HG03135 (cell line): ENCODE results near the gene TXNDC17.
"Not testable (repeated sequence)": the region's sequence is repeated elsewhere in the genome, so short reads cannot be mapped to it uniquely, and the experiment has no call there.

Experiments
- ATAC-seq: cut with Tn5 transposase; IDR thresholded peaks from one replicate; pipeline ENCODE4 v1.9.1; 2021; ENCODE audit warnings: mild to moderate bottlenecking, moderate library complexity; ENCODE audit not compliant: unreplicated experiment

The TXNDC17 gene

DNA sequence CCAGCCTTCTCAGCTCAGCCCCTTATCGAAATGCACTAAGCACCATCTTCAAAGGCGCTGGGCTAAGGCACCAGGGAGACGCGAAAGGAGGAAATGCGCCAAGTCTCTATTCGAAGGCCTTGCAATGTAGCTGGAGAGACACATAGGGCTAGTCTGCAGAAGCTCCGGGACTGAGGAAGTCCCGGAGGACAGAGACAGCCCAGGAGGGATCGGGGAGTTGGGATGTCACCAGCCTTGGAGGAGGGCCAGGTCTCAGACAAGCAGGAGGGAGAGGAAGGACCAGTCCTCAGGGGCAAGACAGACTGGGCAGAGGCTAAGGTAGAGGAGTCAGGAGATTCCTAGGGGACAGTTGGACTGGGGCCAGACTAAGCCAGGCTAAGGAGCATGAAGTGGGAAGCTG, 19.2 kb downstream of the TXNDC17 start:
- ATAC-seq, result no peak

DNA sequence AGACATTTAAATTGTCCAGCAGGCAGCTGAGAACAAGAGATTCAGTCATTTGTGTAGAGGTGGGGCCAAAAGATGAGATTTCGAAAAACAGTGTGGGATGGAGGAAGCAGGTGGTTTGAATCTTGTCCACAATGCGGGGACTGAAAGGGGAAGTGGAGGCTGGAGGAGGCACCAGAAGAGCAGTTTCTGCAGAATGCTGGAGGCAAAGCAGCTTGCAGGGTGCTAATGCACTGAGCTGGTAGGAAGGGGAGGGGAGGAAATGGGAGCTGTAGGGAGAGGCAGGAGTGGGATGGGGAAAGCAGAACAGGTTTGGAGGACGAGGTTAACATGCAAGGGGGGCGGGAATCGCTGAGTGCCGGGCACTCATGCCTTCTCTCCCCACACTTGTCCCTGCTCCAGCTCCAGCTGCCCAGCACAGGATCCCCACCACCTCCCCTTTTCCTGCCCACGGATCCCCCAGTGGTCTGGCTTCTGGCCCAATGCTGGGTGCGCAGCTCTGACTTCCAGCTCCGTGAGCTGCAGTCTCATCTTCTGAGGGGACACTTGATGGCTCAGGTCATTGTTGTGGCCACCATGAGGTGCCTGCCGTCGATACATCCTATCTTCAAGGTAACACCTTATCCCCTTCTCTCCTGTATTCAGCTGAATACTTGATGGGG, 20.1 kb downstream of the TXNDC17 start:
- ATAC-seq, result no peak

- no peak for ATAC-seq
Observed at GRCh38 chr17:6661464-6661848, 20.6 kb downstream of the TXNDC17 start.

- not testable (repeated sequence) for ATAC-seq
Observed at GRCh38 chr17:6663200-6663599, 22.3 kb downstream of the TXNDC17 start.

DNA sequence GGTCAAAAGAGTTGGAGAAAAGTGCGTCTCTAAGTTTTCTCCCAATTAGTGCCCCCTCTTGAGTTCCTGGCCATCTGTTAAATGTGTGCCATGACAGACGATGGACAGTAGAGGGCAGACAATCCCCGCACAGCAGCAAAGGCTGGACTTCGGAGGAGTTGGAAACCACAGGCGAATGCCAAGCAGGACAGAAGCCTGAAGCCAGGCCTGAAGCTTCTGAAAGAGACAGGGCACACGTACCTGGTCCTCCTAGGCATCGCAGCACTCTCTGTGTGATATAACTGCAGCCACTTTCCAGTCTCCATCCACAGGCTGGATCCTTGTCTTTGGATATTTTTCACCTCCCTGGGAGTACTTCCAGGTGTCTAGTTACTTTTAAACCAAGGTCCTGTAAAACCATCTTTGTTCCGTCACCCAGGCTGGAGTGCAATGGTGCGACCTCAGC, 25.2 kb downstream of the TXNDC17 start:
- ATAC-seq, result no peak

GRCh38 chr17:6666557-6666956, 25.7 kb downstream of the TXNDC17 start:
- no peak for ATAC-seq

- no peak for ATAC-seq
Observed at GRCh38 chr17:6667516-6667915, 26.7 kb downstream of the TXNDC17 start.

DNA sequence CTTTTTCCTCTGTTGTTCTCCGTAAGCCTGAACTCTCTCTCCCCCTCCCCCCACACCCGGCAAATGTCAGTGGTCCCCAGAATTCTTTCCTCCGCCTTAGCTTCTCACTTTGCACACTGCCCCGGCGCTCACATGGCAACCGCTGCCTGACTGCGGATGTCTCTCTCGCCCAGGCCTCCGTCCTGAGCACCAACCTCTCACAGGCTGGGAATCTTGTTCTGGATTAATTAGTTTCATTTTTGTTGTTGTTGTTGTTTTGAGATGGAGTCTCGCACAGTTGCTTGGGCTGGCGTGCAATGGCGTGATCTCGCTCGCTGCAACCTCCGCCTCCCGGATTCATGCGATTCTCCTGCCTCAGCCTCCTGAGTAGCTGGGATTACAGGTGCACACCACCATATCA, 27.4 kb downstream of the TXNDC17 start:
- ATAC-seq, result no peak

- ATAC-seq, result no peak
Observed at GRCh38 chr17:6668727-6669425, 28.0 kb downstream of the TXNDC17 start.

- no peak for ATAC-seq
Observed at GRCh38 chr17:6669479-6670212, 28.8 kb downstream of the TXNDC17 start.

DNA sequence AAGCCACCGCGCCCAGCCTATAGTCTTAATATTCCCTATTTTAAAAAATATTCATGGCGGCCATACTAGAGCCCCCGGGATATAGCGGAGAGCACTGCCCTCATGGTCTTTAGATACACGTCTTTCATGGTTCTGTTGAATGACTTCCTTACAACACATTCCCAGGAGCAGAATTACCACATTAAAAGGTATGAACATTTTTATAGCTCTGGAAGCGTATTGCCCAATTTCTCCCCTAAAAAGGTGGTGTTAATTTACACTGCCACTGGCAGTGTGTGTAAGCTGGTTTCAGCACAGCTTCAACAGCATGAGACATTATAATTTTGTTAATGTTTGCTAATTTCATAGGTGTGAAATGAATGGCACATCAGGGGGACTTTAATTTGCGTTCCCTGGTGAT, 29.7 kb downstream of the TXNDC17 start:
- no peak for ATAC-seq

GRCh38 chr17:6670999-6671398, 30.1 kb downstream of the TXNDC17 start:
- no peak for ATAC-seq

- no peak for ATAC-seq
Observed at GRCh38 chr17:6671431-6671830, 30.6 kb downstream of the TXNDC17 start.

DNA sequence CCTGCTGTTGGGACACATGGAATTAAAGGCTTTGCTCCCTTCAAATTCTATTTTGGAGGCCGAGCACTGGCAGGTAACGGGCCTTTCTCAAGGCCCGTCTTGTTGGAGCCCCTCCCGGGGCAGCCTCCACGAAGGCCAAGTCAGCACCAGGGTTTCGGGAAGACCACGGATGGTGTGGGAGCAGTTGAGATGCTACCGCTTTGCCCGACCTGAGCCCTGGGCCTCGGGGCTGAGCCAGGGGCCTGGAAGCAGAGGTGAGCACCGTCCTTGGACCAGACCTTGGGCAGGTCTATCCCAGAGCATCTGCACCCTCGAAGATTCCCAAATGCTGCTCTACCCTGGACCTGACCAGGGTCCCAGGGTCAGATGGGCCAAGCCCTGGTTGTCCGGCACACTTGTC, 33.7 kb downstream of the TXNDC17 start:
- no peak for ATAC-seq

DNA sequence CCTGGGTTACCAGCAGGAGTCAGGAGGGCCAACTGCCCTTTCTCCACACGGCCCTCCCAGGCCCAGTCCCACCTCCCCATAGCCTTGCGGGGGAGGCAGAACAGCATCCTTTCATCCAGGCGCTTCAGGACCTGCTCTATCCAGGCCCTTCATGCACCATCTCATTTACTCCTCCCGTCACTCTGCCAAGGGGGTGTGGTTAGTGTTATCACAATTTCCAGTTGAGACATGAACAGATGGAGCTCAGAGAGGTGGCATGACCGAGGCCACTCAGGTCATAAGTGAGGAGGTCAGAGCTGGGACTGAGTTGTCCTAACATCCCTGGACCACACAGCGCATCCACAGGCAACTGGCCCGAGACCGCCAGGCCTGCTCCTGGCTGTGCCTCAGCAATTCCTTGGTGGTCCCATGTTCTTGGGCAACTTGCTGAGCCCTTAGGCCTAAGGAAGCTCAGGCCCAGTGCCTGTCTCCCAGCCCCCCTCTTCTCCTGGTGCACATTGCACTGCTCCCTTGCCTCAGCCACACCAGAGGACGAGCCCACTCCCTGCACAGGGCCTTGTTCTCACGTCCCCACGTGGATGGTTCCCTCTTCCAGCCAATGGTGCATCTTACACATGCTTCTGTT, 34.5 kb downstream of the TXNDC17 start:
- no peak for ATAC-seq

DNA sequence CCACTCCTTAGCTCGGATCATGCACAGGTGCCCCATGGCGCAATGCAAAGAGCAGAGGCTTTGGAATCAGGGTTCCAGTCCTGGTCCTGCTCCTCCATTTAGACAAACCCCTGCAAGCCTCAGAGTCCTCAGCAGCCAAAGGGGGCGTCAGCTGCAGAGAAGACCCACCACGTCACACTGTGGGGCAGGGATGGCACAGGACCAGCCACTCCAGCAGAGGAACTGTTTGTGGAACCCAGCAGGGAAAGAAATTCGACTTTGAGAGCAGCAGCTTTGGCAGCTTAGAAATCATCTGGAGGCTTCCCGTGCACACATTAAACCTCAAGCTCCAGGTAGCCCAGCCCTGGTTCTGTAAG, 35.9 kb downstream of the TXNDC17 start:
- ATAC-seq, result no peak

GRCh38 chr17:6677158-6677831, 36.4 kb downstream of the TXNDC17 start:
- ATAC-seq, result no peak

DNA sequence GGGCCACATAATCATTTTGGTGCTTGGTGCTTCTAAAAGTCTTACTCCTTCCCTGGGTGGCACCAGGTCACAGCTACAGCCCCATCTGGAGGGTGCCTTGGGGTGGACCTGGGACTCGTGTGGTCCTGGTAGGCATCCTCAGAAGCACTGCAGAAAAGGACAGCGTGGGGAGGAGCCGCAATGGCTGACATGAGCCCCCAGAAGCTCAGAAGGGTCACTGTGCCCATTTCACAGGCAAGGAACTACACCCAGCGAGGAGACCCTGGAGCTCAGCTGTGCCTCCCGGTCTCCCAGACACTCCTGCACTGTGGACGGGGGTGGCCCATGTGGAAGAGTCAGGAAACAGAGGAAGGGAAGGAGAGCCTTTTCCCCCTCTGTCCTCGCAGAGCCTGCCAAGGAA, 37.1 kb downstream of the TXNDC17 start:
- ATAC-seq, result no peak

GRCh38 chr17:6679241-6679640, 38.4 kb downstream of the TXNDC17 start:
- ATAC-seq, result no peak

- ATAC-seq, result no peak
Observed at GRCh38 chr17:6681176-6681575, 40.3 kb downstream of the TXNDC17 start.

DNA sequence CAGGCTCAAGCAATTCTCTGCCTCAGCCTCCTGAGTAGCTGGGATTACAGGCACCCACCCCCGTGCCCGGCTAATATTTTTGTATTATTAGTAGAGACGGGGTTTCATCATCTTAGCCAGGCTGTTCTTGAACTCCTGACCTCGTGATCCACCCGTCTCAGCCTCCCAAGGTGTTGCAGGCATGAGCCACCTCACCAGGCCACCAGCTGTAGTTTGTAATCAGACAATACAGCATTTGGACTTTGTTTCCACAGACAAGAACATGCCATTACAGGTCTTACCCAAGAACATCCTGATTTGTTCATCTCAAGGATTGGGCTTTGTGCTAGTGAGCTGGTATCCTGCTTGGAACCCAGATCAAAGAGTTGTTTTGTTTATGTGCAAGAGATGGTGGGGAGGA, 40.8 kb downstream of the TXNDC17 start:
- no peak for ATAC-seq
